ENCODE results near the gene CD82. TPM values are rescaled to one million over a fixed set of nuclear protein-coding genes. Genes with fewer than 3 reads are reported as not detected.
"Not testable (repeated sequence)": the region's sequence is repeated elsewhere in the genome, so short reads cannot be mapped to it uniquely, and the experiment has no call there.

The CD82 gene
- total RNA-seq, 5 donors from 2014 or later (not counting 1 experiment from before 2014, with no cell fraction given) = 53.4 to 99.6 (median 69.0) TPM

DNA sequence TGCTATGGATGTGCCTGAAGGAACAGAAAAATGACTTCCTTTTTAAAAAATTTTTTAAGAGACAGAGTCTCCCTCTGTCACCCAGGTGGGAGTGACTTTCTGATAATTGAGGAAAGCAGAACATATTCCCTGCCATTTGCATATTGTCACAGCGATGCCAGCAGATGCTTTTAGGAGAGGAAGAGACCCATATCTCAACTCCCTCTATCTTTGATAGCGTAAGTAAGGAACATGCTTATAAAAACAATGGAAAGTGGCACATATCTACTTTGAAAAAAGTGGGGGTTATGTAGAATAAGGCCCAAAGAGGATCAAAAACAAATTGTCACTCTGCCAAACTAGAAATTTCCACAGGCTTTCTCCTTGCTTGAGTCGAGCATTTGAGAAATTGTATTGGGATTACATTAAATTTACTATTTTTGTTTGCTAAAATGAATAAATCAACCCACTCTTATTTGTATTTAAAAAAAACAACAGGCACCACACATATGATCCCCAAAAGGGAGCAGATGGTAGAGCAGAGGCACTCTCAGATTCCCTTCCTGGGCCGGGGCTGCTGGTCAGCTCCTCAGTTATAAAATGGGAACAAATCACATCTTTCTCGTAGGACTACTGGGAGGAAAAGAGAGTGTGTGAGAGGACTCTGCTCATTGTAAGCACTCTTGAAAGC is 92.5 kb downstream of the CD82 start:
- H3K27ac ChIP-seq (ENCODE audit: low read length) = no peak overlapping the region
- no peak for ATAC-seq (replicated peaks in 1 of 4)
- Mint-ChIP-seq H3K4me3 (no peak overlapping the region), H3K9me3 (peaks cover 0 to 7% (median 5%) of the 10 kb centered on the region in 3 donors), H3K36me3 (no peaks in the 10 kb centered on the region), H3K27me3 (peaks cover 0 to 7% of the 10 kb centered on the region in 2 donors), H3K4me1 (peaks cover 27 to 36% (median 31%) of the 10 kb centered on the region in 3 donors), H3K27ac (no peak overlapping the region)
- peaks cover 0 to 32% of the 10 kb centered on the region in 2 experiments for H3K27me3 ChIP-seq (replicated peaks in 1 of 2; ENCODE audit: control insufficient read depth in 2 of 2, extremely low read depth in 1 of 2, insufficient read depth in 2 of 2, low read length in 1 of 2)
- ChIA-PET CTCF (interaction anchor here in 1 of 2 donors (0.6 to 1.0 kb wide), 5 partner anchors 89 to 253 kb away, joined by 3 to 5 read pairs (median 4); no protein-coding TSS in a partner anchor), POLR2A (no interaction called here)
- peaks cover 0 to 14% of the 10 kb centered on the region in 2 experiments for H3K4me1 ChIP-seq (ENCODE audit: control insufficient read depth in 1 of 2, extremely low read depth in 1 of 2, insufficient read depth in 2 of 2, low read length in 2 of 2)
- no peaks in the 10 kb centered on the region for H3K9me3 ChIP-seq
- no peak overlapping the region for H3K4me3 ChIP-seq (ENCODE audit: control insufficient read depth in 1 of 2, extremely low read depth in 1 of 2, low read length in 1 of 2)
- no peaks in the 10 kb centered on the region for H3K36me3 ChIP-seq (ENCODE audit: control insufficient read depth in 2 of 2, extremely low read depth in 1 of 2, insufficient read depth in 1 of 2, low read length in 1 of 2)
- no CpG with 5 or more reads among the region's 5 CpGs for WGBS (ENCODE audit: insufficient coverage)
- DNase-seq = no peak

DNA sequence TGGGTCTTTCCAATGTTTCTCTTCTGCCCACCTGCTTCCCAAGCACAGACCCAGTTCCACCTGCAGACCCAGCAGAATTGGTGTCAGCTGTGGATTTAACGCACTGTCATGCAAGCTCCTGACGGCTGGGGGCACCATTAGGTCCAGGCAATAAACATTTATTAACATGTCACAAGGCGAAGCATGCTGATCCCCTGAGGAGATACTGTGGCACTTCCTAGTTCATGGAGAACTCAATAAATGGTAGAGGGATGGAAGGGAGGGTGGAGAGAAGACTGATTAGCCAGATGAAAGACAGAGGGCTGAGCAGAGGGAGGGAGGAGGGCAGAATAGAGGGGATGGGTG is 93.0 kb downstream of the CD82 start:
- no peaks in the 10 kb centered on the region for H3K36me3 Mint-ChIP-seq
- H3K27me3 Mint-ChIP-seq = peaks cover 0 to 7% of the 10 kb centered on the region in 2 donors
- H3K9me3 Mint-ChIP-seq = peaks cover 0 to 7% (median 5%) of the 10 kb centered on the region in 3 donors
- WGBS (ENCODE audit: insufficient coverage) = no CpG with 5 or more reads among the region's 3 CpGs
- H3K27me3 ChIP-seq (replicated peaks in 1 of 2; ENCODE audit: control insufficient read depth in 2 of 2, extremely low read depth in 1 of 2, insufficient read depth in 2 of 2, low read length in 1 of 2) = peaks cover 0 to 27% of the 10 kb centered on the region in 2 experiments
- H3K9me3 ChIP-seq = no peaks in the 10 kb centered on the region
- peaks cover 0 to 14% of the 10 kb centered on the region in 2 experiments for H3K4me1 ChIP-seq (ENCODE audit: control insufficient read depth in 1 of 2, extremely low read depth in 1 of 2, insufficient read depth in 2 of 2, low read length in 2 of 2)
- H3K36me3 ChIP-seq (ENCODE audit: control insufficient read depth in 2 of 2, extremely low read depth in 1 of 2, insufficient read depth in 1 of 2, low read length in 1 of 2) = no peaks in the 10 kb centered on the region
- ATAC-seq (replicated peaks in 1 of 4) = peak in 2 of 4 experiments; percentile 42 to 47
- POLR2A ChIA-PET = no interaction called here
- no peak overlapping the region for H3K4me3 ChIP-seq (ENCODE audit: control insufficient read depth in 1 of 2, extremely low read depth in 1 of 2, low read length in 1 of 2)
- CTCF ChIA-PET = interaction anchor here in 1 of 2 donors (0.6 to 1.0 kb wide), 5 partner anchors 88 to 253 kb away, joined by 3 to 5 read pairs (median 4); no protein-coding TSS in a partner anchor
- DNase-seq = peak in 16 of 35 experiments; percentile 5 to 54 (median 16)
- H3K4me3 Mint-ChIP-seq = no peak overlapping the region
- H3K27ac Mint-ChIP-seq = no peak overlapping the region
- H3K27ac ChIP-seq (ENCODE audit: low read length) = no peak overlapping the region
- peaks cover 27 to 36% (median 31%) of the 10 kb centered on the region in 3 donors for H3K4me1 Mint-ChIP-seq

DNA sequence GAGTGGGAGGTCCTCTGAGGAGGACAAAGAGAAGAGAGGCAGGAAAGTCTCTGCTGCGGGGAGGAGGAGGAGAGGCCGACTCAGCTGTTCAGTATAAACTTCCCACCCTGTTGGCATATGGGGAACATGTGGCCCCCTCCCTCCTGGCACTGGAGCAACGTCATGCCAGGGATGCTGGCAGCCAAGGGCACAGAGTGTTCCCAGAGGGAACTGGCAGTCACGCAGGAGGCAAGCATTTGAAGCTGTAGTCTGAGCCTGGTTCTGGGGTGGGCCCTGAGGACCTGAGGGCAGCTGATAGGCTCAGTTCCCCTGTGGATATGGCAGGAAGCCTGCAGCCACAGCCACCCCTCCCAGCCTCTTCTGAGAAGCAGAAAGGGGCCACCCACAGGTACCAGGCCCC is 94.2 kb downstream of the CD82 start:
- H3K27ac Mint-ChIP-seq = peak overlapping the region in 1 of 2 donors; percentile 16
- CTCF ChIA-PET = interaction anchor here in 1 of 2 donors (0.7 kb wide), 1 partner anchor 116 kb away, joined by 3 read pairs; no protein-coding TSS in a partner anchor
- peaks cover 0 to 14% of the 10 kb centered on the region in 2 experiments for H3K4me1 ChIP-seq (ENCODE audit: control insufficient read depth in 1 of 2, extremely low read depth in 1 of 2, insufficient read depth in 2 of 2, low read length in 2 of 2)
- H3K27ac ChIP-seq (ENCODE audit: low read length) = no peak overlapping the region
- H3K4me3 Mint-ChIP-seq = no peak overlapping the region
- H3K36me3 ChIP-seq (ENCODE audit: control insufficient read depth in 2 of 2, extremely low read depth in 1 of 2, insufficient read depth in 1 of 2, low read length in 1 of 2) = no peaks in the 10 kb centered on the region
- H3K4me3 ChIP-seq (ENCODE audit: control insufficient read depth in 1 of 2, extremely low read depth in 1 of 2, low read length in 1 of 2) = no peak overlapping the region
- H3K36me3 Mint-ChIP-seq = no peaks in the 10 kb centered on the region
- no peaks in the 10 kb centered on the region for H3K9me3 ChIP-seq
- POLR2A ChIA-PET = no interaction called here
- peak in 1 of 4 experiments; percentile 52 for ATAC-seq (replicated peaks in 1 of 4)
- peaks cover 27 to 36% (median 31%) of the 10 kb centered on the region in 3 donors for H3K4me1 Mint-ChIP-seq
- H3K27me3 ChIP-seq (replicated peaks in 1 of 2; ENCODE audit: control insufficient read depth in 2 of 2, extremely low read depth in 1 of 2, insufficient read depth in 2 of 2, low read length in 1 of 2) = peaks cover 0 to 16% of the 10 kb centered on the region in 2 experiments
- H3K9me3 Mint-ChIP-seq = peaks cover 0 to 7% (median 5%) of the 10 kb centered on the region in 3 donors
- WGBS (ENCODE audit: insufficient coverage) = 44% methylated on average over 2 of the region's 4 CpGs
- peak in 1 of 35 experiments; percentile 11 for DNase-seq
- peaks cover 0 to 4% of the 10 kb centered on the region in 2 donors for H3K27me3 Mint-ChIP-seq

DNA sequence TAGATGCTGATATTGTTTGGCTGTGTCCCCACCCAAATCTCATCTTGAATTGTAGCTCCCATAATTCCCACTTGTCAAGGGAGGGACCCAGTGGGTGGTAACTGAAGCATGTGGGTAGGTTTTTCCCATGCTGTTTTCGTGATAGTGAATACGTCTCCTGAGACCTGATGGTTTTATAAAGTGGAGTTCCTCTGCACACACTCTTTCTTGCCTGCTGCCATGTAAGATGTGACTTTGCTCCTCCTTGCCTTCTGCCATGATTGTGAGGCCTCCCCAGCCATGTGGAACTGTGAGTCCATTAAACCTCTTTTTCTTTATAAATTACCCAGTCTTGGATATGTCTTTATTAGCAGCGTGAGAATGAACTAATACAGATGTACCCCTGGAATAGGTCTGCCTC is 95.1 kb downstream of the CD82 start:
- POLR2A ChIA-PET = interaction anchor here in 1 of 2 donors (0.6 kb wide), 1 partner anchor 775 kb away, joined by 4 read pairs; no protein-coding TSS in a partner anchor
- WGBS (ENCODE audit: insufficient coverage) = no CpG with 5 or more reads among the region's 3 CpGs
- H3K9me3 Mint-ChIP-seq; ATAC-seq (replicated peaks in 1 of 4); H3K36me3 ChIP-seq (ENCODE audit: control insufficient read depth in 2 of 2, extremely low read depth in 1 of 2, insufficient read depth in 1 of 2, low read length in 1 of 2); H3K27ac Mint-ChIP-seq; H3K27ac ChIP-seq (ENCODE audit: low read length); H3K4me3 Mint-ChIP-seq; H3K36me3 Mint-ChIP-seq; H3K27me3 ChIP-seq (replicated peaks in 1 of 2; ENCODE audit: control insufficient read depth in 2 of 2, extremely low read depth in 1 of 2, insufficient read depth in 2 of 2, low read length in 1 of 2); CTCF ChIA-PET; H3K27me3 Mint-ChIP-seq; DNase-seq; H3K4me3 ChIP-seq (ENCODE audit: control insufficient read depth in 1 of 2, extremely low read depth in 1 of 2, low read length in 1 of 2); H3K9me3 ChIP-seq: not testable (repeated sequence)
- H3K4me1 Mint-ChIP-seq = peaks cover 27 to 36% (median 31%) of the 10 kb centered on the region in 3 donors
- peaks cover 0 to 14% of the 10 kb centered on the region in 2 experiments for H3K4me1 ChIP-seq (ENCODE audit: control insufficient read depth in 1 of 2, extremely low read depth in 1 of 2, insufficient read depth in 2 of 2, low read length in 2 of 2)

DNA sequence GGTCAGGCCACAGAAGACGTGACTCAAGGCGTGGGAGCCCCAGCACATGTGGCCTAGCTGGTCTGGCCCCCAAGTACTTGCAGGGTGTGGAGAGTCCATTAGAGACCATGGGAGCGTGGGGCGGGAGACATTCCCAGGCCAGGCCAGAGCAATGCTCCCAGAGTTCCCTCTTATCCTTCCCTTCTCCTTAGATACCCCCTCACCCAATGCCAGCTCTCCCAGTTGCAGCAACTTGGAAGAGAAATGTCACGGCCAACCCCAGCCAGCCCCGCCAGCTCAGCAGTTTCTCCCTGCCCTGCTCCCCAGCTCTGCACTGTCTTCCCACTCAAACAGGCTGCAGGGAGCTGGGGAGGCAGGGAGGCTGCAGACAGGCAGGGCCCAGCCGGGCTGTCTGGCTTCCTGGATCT is 95.9 kb downstream of the CD82 start:
- ATAC-seq (replicated peaks in 1 of 4) = no peak

More for the DNA sequence above, 95.9 kb downstream of the CD82 start:
- WGBS (ENCODE audit: insufficient coverage) = 82% methylated on average over 3 of the region's 7 CpGs
- Mint-ChIP-seq H3K4me1 (peaks cover 27 to 36% (median 31%) of the 10 kb centered on the region in 3 donors), H3K9me3 (peaks cover 0 to 7% (median 5%) of the 10 kb centered on the region in 3 donors), H3K27ac (no peak overlapping the region), H3K27me3 (peaks cover 0 to 3% of the 10 kb centered on the region in 2 donors), H3K36me3 (no peaks in the 10 kb centered on the region), H3K4me3 (no peak overlapping the region)
- CTCF ChIA-PET = no interaction called here
- Histone ChIP-seq H3K4me3 (ENCODE audit: control insufficient read depth in 1 of 2, extremely low read depth in 1 of 2, low read length in 1 of 2) (no peak overlapping the region), H3K36me3 (ENCODE audit: control insufficient read depth in 2 of 2, extremely low read depth in 1 of 2, insufficient read depth in 1 of 2, low read length in 1 of 2) (no peaks in the 10 kb centered on the region), H3K4me1 (ENCODE audit: control insufficient read depth in 1 of 2, extremely low read depth in 1 of 2, insufficient read depth in 2 of 2, low read length in 2 of 2) (peaks cover 0 to 14% of the 10 kb centered on the region in 2 experiments), H3K27me3 (replicated peaks in 1 of 2; ENCODE audit: control insufficient read depth in 2 of 2, extremely low read depth in 1 of 2, insufficient read depth in 2 of 2, low read length in 1 of 2) (peaks cover 0 to 4% of the 10 kb centered on the region in 2 experiments), H3K27ac (ENCODE audit: low read length) (no peak overlapping the region), H3K9me3 (no peaks in the 10 kb centered on the region)
- no peak for DNase-seq
- POLR2A ChIA-PET = no interaction called here
